GM18951 (cell line): ENCODE data around the gene DNTT.

Experiments used
- POLR2A ChIP-seq: IDR thresholded peaks from 4 replicates; pipeline ENCODE4 v1.6.1; 2011; ENCODE audit warnings: mild to moderate bottlenecking; ENCODE audit not compliant: insufficient read length, insufficient read depth; ENCODE audit errors: extremely low read depth
- in situ Hi-C: fragments of 300-500 bp; cut with MboI; formaldehyde crosslinking; loops from one replicate; pipeline ENCODE4 v1.12.0; 2022; ENCODE audit warnings: low sequenced_read_pairs, mixed read lengths, inconsistent platforms; ENCODE audit not compliant: unreplicated experiment

Gene DNTT

GRCh38 chr10:96301616-96302015, 2.6 kb upstream of the DNTT start:
- in situ Hi-C loops, result loop anchor here (25.0 kb wide), 1 partner anchor 264 kb away; the partner anchor contains the start of gene CCNJ

DNA sequence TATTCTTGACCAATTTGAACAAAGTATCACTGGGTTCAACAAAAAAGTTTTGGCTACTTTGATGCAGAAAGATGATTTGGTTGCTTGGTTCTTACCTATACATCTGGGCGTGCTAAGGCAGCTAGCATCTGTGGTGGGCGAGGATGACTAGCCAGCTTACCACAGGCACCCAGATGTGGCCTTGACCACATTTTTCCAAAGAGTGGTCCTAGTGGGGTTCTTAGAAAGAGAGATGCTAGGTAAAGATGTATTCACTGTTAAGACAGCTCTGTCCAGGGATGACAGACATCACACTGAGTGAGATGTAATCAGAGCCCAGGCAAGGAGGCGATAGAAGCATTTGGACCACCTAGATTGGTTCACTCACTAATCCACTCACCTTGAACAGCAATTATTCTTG, 785 bp downstream of the DNTT start:
- TF ChIP-seq POLR2A, result no peak
- in situ Hi-C loops, result loop anchor here (25.0 kb wide), 1 partner anchor 268 kb away; the partner anchor contains the start of gene CCNJ

More at GRCh38 chr10:96301616-96302015, 2.6 kb upstream of the DNTT start:
- TF ChIP-seq POLR2A, result no peak

- in situ Hi-C loops, result loop anchor here (25.0 kb wide), 1 partner anchor 269 kb away; the partner anchor contains the start of gene CCNJ
- no peak for TF ChIP-seq POLR2A
Measured at GRCh38 chr10:96306516-96306915, 2.3 kb downstream of the DNTT start.

GRCh38 chr10:96308854-96309253, 4.6 kb downstream of the DNTT start:
- in situ Hi-C loops, result loop anchor here (25.0 kb wide), 1 partner anchor 272 kb away; the partner anchor contains the start of gene CCNJ

DNA sequence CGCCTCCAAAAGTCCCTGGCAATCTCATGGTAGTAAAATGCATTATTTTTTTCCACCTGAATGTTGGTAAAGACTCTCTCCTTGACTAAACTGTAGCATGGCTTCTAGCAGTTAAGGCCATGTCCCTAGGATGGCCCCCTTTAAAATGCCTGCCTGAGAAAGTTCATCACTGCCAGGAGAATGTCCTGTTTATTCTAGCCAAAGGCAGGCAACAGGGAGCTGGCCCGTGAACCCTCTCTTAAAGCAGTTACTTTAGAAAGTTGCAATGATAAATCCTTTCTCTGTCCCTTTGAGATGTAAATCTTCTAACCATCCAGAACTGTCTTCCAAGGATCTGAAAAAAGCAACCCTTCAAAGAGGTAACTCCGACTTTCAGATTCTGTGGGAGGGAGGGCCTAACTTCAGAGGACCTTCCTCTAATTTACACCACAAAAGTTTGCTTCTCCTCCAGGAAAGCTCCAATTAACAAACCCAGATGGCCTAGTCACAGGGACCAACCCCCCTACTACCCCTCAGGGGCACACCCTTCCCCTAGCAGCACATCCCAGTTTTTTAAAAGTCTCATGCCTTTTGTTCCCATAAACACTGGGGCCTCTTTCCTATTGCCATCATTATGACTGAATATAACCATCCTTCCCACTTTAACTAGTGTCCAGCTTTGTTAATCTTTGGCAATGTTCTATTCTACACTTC, 5.5 kb downstream of the DNTT start:
- in situ Hi-C loops, result loop anchor here (25.0 kb wide), 1 partner anchor 272 kb away; the partner anchor contains the start of gene CCNJ
- TF ChIP-seq POLR2A, result no peak

GRCh38 chr10:96310321-96310669, 6.1 kb downstream of the DNTT start:
- in situ Hi-C loops, result loop anchor here (25.0 kb wide), 1 partner anchor 273 kb away; the partner anchor contains the start of gene CCNJ

DNA sequence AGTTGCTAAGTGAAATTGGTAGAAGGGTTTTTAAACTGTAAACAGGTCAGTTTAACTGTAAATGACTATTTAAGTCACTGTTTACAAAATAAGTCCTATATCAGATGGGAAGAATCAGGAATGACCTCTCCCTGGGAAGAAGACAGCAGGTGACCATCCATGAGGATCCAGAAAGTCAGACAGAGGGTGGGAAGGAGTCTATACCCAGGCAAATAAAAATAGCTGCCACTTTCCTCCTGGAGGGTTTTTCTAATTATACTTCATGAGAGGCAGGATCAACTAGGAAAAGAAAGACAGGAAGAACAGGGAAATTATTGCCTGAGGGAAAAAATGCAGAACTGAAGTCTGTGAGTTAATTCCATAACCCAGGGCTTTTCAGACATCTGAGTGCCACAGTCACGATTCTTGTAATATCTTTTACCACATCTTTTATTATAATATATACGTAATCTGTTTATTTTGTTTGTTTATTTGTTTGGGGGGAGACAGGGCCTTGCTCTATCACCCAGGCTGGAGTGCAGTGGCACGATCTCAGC, 7.0 kb downstream of the DNTT start:
- TF ChIP-seq POLR2A, result no peak
- in situ Hi-C loops, result loop anchor here (25.0 kb wide), 1 partner anchor 274 kb away; the partner anchor contains the start of gene CCNJ

More at GRCh38 chr10:96310321-96310669, 6.1 kb downstream of the DNTT start:
- no peak for TF ChIP-seq POLR2A

- in situ Hi-C loops, result loop anchor here (25.0 kb wide), 1 partner anchor 276 kb away; the partner anchor contains the start of gene CCNJ
- no peak for TF ChIP-seq POLR2A
Measured at GRCh38 chr10:96313344-96313743, 9.1 kb downstream of the DNTT start.

DNA sequence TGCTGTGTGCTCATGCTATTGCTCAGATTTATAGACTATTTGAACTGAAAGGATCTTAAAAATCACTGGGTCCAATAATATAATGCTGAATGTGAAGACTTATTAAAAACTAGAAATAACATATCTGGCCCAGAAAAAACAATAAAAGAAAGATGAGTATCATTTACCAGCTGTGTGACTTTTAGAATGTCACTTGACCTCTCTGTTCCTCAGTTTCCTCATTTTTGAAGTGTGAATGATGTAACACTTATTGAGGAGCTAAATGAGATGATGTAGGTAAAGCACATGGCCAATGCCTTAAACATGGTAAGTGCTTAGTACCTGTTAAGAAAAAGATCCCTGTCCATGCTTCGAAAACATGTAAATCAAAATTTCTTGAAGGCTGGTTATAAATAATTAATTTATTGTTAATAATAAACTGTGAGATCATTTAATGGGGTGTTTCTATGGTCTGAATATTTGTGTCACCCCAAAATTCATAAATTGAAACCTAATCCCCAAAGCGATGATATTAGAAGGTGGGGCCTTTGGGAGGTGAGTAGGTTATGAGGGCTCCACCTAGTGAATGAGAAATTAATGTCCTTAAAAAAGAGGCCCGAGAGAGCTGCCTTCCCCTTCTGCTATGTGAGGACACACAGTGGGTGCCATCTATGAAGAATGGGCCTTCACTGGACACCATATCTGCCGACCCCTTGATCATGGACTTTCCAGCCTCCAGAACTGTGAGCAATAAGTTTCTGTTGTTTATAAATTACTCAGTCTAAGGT, 13.0 kb downstream of the DNTT start:
- TF ChIP-seq POLR2A, result no peak

DNA sequence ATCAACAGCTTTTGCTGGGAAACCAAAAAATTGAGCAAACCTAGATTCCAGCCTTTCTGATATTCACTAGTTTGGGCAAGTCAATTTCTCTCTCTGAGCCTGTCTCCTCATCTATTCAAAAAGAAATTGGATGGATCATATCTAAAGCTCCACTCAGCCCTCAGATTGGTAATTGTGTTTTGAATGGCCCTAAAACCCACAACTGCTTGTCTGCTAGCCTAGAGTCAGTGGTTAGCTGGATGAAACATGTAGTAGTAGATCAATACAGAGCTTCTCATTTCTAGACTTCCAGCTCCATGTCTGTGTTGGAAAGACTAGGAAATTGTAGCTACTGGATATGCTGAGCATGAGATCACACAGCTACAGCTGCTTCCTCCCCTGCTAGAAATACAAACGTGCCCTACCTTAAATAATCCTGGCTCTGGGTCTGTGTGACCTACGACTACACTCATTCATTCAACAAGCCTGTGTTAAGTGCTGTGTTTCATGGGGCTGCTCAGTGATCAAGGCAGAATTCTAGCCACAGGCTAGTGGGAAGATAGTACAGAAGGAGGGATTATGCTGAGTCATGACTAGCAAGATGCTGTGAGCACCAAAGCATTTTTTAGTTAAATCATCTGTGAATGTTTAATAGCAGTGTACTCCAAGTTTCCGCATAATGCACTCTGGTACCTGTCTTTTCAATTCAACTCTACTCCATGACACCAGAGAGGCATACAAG, 15.7 kb downstream of the DNTT start:
- TF ChIP-seq POLR2A, result no peak
- in situ Hi-C loops, result loop anchor here (25.0 kb wide), 1 partner anchor 283 kb away; the partner anchor contains the start of gene CCNJ

More for the DNA sequence above, 13.0 kb downstream of the DNTT start:
- in situ Hi-C loops, result loop anchor here (25.0 kb wide), 1 partner anchor 280 kb away; the partner anchor contains the start of gene CCNJ

DNA sequence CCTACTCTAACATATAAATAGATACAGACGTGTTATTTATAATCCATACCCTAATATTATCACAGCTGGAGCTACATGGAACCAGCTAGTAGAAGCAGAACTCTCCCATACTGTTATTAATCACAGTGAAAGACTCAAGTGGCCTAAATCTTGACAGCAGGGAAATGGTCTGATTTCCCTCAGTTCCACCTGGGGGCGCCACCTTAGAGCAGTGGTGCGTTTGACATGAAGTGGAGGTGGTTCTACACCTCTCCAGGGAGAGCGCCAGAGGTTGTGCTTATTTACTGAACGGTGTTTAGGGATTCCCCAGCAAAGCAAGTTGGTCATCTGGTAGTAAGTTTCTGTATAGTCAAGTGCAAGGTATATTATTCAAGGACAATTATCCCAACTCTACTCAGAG, 17.6 kb downstream of the DNTT start:
- in situ Hi-C loops, result loop anchor here (25.0 kb wide), 1 partner anchor 285 kb away; the partner anchor contains the start of gene CCNJ
- TF ChIP-seq POLR2A, result no peak

GRCh38 chr10:96322275-96322674, 18.0 kb downstream of the DNTT start:
- no peak for TF ChIP-seq POLR2A
- in situ Hi-C loops, result loop anchor here (25.0 kb wide), 1 partner anchor 285 kb away; the partner anchor contains the start of gene CCNJ
